ENCODE measurements around the gene UQCC3. TPM values are rescaled to one million over a fixed set of nuclear protein-coding genes. Genes with fewer than 3 reads are reported as not detected.

Gene UQCC3
- total RNA-seq, 2 donors from 2014 or later = 13.9 to 23.2 TPM

DNA sequence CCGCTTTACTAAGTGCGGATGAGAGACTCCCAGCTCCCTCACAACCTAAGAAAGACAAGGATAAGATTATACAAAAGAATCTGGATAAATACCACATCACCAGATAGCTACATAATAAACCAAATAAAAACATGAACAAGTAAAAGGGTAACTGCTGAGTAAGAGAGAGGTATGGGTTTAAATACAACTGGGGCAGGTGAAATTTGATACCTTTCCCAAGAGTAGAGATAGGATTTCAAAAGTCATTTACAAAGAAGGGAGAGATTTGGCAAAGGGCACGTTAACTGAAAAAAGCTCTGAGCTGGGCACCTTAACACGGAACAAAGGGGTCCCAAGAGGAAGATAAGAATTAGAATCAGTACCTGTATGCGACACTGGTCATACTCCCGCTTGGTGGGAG lies 5.7 kb downstream of the UQCC3 start:
- DNase-seq = no peak
- intact Hi-C loops (cut with DNase I) = no loop called here
- TF ChIP-seq, protein P1, sequence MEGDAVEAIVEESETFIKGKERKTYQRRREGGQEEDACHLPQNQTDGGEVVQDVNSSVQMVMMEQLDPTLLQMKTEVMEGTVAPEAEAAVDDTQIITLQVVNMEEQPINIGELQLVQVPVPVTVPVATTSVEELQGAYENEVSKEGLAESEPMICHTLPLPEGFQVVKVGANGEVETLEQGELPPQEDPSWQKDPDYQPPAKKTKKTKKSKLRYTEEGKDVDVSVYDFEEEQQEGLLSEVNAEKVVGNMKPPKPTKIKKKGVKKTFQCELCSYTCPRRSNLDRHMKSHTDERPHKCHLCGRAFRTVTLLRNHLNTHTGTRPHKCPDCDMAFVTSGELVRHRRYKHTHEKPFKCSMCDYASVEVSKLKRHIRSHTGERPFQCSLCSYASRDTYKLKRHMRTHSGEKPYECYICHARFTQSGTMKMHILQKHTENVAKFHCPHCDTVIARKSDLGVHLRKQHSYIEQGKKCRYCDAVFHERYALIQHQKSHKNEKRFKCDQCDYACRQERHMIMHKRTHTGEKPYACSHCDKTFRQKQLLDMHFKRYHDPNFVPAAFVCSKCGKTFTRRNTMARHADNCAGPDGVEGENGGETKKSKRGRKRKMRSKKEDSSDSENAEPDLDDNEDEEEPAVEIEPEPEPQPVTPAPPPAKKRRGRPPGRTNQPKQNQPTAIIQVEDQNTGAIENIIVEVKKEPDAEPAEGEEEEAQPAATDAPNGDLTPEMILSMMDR (IDR thresholded peaks at IDR 0.05) = no peak
- no peak overlapping the region for H3K9ac ChIP-seq (ENCODE audit: low read depth in 2 of 2, low read length in 2 of 2)
- H3K4me3 ChIP-seq = no peak overlapping the region
- H3K27ac ChIP-seq = no peak overlapping the region
- H3K4me1 ChIP-seq = peaks cover 16% of the 10 kb centered on the region
- H3K27me3 ChIP-seq = no peaks in the 10 kb centered on the region
- H3K9me3 ChIP-seq = no peaks in the 10 kb centered on the region
- H3K36me3 ChIP-seq = no peaks in the 10 kb centered on the region

DNA sequence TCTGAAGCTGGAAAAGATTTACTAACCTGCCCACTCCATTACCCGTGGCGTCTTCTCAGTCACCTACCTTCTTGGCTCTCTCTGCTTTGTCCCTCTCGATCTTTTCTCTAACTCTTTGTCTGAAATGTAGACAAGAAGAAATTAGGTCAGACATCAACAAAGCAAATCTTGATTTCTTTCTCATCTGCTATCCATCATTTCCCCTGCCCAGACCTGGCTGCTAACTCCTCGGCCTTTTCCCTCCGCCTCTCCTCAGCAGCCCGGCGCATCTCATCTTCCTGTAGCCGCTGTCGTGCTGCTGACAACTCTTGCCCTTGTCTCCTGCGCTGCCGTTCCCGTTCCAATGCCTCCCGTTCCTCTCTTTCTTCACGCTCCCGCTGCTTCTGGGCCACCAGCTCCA lies 6.2 kb downstream of the UQCC3 start:
- H3K9me3 ChIP-seq = no peaks in the 10 kb centered on the region
- H3K4me1 ChIP-seq = peaks cover 14% of the 10 kb centered on the region
- peak overlapping the region in 1 of 2 donors; percentile 97 for H3K9ac ChIP-seq (ENCODE audit: low read depth in 2 of 2, low read length in 2 of 2)
- TF ChIP-seq, protein P1 (IDR thresholded peaks at IDR 0.05) = no peak
- no peaks in the 10 kb centered on the region for H3K27me3 ChIP-seq
- H3K36me3 ChIP-seq = no peaks in the 10 kb centered on the region
- H3K27ac ChIP-seq = no peak overlapping the region
- intact Hi-C loops (cut with DNase I) = no loop called here
- no peak for DNase-seq
- H3K4me3 ChIP-seq = peak overlapping the region; percentile 100

DNA sequence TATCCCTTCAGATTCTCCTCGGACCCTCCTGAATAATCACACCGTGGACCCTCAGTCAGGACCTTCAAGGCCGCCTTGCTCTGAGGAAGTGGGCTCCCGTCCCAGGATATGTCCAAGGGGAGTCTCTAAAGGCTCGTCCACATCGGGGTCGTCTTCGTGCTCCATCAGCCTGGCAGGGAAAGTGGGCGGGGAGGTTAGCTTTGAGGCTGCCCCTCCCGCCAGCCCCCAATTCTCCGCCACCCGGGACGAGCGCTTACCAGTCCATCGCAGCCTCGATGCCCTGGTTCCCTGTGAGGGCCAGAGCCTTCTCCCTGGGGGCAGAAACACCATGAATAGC lies 6.9 kb downstream of the UQCC3 start:
- intact Hi-C loops (cut with DNase I) = no loop called here
- no peaks in the 10 kb centered on the region for H3K27me3 ChIP-seq

GRCh38 chr11:62678770-62679696 lies 7.6 kb downstream of the UQCC3 start, which contains the start of gene UBXN1:
UBXN1 (minus strand) TSS chr11:62679073; CDS start chr11:62678923, 150 bp downstream.
- intact Hi-C loops (cut with DNase I) = no loop called here
- Histone ChIP-seq H3K27ac (peak within 1 kb of the TSS; percentile 87), H3K27me3 (no peaks in the 10 kb centered on the region), H3K4me3 (peak within 1 kb of the TSS; percentile 100), H3K9me3 (no peaks in the 10 kb centered on the region), H3K36me3 (no peaks in the 10 kb centered on the region), H3K9ac (ENCODE audit: low read depth in 2 of 2, low read length in 2 of 2) (peak within 1 kb of the TSS; percentile 95 to 97), H3K4me1 (peaks cover 11% of the 10 kb centered on the region)
- TF ChIP-seq, protein P1 (IDR thresholded peaks at IDR 0.05) = no peak
- peak; percentile 95 for DNase-seq

More for the DNA sequence above, 6.9 kb downstream of the UQCC3 start:
- peak overlapping the region; percentile 87 for H3K27ac ChIP-seq
- DNase-seq = no peak
- no peaks in the 10 kb centered on the region for H3K36me3 ChIP-seq
- H3K9me3 ChIP-seq = no peaks in the 10 kb centered on the region
- TF ChIP-seq, protein P1 (IDR thresholded peaks at IDR 0.05) = no peak
- peaks cover 11% of the 10 kb centered on the region for H3K4me1 ChIP-seq
- H3K4me3 ChIP-seq = peak overlapping the region; percentile 100
- peak overlapping the region; percentile 95 to 97 for H3K9ac ChIP-seq (ENCODE audit: low read depth in 2 of 2, low read length in 2 of 2)

DNA sequence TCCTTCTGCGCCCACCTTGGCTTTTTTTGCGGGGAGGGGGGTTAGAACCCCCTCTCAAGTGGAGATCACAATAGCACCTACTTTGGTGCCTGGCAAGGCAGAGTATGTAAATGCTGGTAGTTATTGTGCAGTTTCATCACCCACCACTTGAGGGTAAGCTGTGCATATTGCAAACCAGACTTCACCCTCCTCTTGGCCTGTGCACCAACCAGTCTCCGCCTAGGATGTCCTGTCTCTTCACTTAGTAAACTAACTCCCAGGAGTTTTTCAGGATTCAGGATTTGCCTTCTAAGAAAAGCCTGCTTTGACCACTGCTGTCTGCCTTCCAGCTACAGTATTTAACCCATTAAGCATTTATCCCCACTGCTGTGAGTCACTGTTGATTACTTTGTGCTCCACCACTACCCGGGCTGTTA lies 9.4 kb downstream of the UQCC3 start:
- H3K27ac ChIP-seq = no peak overlapping the region
- peaks cover 11% of the 10 kb centered on the region for H3K4me1 ChIP-seq
- TF ChIP-seq, protein P1 (IDR thresholded peaks at IDR 0.05) = peak; percentile 27
- intact Hi-C loops (cut with DNase I) = no loop called here
- H3K9me3 ChIP-seq = no peaks in the 10 kb centered on the region
- H3K4me3 ChIP-seq = no peak overlapping the region
- H3K9ac ChIP-seq (ENCODE audit: low read depth in 2 of 2, low read length in 2 of 2) = peak overlapping the region in 1 of 2 donors; percentile 56
- no peaks in the 10 kb centered on the region for H3K36me3 ChIP-seq
- DNase-seq = peak; percentile 59
- no peaks in the 10 kb centered on the region for H3K27me3 ChIP-seq
